Hematopoietic multipotent progenitor cell treated with erythropoietin and hydrocortisone succinate and interleukin-3 and kit ligand, for 15 days (in vitro differentiated cells): ENCODE data around the gene SLC9A5.

Experiments
- DNase-seq: peaks from one replicate; pipeline ENCODE4 v3.0.0-alpha.2; 2015; ENCODE audit warnings: low spot score

The SLC9A5 gene

GRCh38 chr16:67238806-67239470 is 9.8 kb upstream of the SLC9A5 start:
- no peak for DNase-seq

DNA sequence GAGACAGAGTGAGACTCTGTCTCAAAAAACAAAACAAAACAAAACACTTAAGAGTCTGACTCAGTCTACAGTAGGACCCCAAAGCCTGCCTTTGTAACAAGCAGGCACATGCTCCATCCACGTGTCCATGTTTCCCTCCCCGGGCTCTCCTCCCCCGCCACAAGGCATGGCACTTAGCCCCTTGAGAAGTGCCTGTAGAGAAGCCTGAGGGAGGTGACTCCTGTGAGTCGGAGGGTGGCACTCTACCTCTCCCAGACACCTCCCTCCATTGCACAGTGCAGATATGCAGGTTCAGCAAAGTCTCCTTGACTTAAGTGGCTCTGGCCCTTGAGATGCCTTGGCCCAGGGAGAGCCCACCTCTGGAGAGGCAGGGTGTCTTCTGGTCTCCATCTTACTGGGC is 8.3 kb upstream of the SLC9A5 start:
- peak; percentile 40 for DNase-seq

- no peak for DNase-seq
These were observed 7.5 kb upstream of the SLC9A5 start for GRCh38 chr16:67241008-67241900.

- no peak for DNase-seq
These were observed 6.5 kb upstream of the SLC9A5 start for GRCh38 chr16:67242138-67242730.

GRCh38 chr16:67243481-67243880 is 5.3 kb upstream of the SLC9A5 start:
- no peak for DNase-seq

GRCh38 chr16:67244387-67245185 is 4.2 kb upstream of the SLC9A5 start:
- peak; percentile 23 for DNase-seq

- DNase-seq = no peak
These were observed 3.6 kb upstream of the SLC9A5 start for GRCh38 chr16:67245186-67245585.

DNA sequence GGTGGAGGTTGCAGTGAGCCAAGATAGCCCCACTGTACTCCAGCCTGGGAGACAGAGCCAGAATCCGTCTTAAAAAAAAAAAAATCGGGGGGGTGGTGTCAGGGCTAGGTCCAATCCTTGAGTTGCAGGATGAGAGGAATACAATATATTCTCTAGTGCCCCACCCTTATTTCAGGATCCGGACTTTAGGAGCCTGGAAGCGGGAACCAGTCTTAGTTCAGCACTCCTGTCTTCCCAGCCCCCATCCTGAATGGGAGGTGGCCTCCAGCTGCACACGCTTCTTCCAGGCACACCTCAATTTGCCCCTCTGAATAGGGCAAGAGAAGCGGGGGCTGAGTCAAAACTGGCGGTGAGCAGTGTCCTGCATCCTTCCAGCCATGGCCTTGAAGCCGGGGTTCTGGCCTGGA is 3.1 kb upstream of the SLC9A5 start:
- DNase-seq = no peak

- DNase-seq = peak; percentile 27
These were observed 2.6 kb upstream of the SLC9A5 start for GRCh38 chr16:67246081-67246755.

DNA sequence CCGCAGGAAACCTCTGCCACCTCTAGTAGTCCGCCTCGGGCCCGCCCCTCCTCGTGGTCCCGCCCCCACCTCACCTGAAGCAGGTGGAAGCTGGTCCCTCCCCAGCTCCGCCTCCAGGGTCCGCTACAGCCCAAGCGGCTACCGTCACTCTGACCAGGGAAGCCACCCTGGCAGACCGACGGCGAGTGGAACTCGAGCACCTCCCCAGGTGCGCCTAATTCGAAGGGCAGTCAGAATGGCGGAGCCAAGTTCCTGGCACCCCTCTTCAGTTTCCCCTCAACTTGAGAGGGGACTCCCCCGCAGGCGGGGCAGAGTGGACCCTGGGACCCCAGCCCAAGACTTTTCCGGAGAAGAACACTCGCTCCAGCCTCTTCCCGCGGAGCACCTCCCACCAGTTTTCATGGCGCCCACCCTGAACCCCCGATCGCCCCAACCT is 2.0 kb upstream of the SLC9A5 start:
- peak; percentile 34 for DNase-seq

GRCh38 chr16:67247192-67248072 is 1.3 kb upstream of the SLC9A5 start, which contains the start of gene FHOD1:
TSS of gene FHOD1 (minus strand) at chr16:67247481. CDS start at chr16:67247410, 71 bp downstream.
- DNase-seq = peak; percentile 95

DNA sequence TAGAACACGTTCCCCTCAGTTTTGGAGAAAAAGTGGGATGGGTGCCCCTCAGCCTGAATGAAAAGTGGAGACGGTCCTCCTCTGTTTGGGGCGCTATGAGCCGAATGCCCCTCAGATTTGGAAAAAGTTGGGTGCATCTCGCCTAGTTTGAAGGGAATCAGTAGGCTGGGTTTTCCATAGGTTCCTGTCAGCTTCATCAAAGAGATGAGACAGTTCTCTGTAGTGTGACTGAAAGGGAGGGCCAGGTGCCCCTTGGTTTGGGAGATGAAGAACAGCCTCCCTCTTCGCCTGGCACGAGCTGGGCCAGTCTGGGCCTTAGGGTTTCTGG is 742 bp upstream of the SLC9A5 start:
- no peak for DNase-seq

DNA sequence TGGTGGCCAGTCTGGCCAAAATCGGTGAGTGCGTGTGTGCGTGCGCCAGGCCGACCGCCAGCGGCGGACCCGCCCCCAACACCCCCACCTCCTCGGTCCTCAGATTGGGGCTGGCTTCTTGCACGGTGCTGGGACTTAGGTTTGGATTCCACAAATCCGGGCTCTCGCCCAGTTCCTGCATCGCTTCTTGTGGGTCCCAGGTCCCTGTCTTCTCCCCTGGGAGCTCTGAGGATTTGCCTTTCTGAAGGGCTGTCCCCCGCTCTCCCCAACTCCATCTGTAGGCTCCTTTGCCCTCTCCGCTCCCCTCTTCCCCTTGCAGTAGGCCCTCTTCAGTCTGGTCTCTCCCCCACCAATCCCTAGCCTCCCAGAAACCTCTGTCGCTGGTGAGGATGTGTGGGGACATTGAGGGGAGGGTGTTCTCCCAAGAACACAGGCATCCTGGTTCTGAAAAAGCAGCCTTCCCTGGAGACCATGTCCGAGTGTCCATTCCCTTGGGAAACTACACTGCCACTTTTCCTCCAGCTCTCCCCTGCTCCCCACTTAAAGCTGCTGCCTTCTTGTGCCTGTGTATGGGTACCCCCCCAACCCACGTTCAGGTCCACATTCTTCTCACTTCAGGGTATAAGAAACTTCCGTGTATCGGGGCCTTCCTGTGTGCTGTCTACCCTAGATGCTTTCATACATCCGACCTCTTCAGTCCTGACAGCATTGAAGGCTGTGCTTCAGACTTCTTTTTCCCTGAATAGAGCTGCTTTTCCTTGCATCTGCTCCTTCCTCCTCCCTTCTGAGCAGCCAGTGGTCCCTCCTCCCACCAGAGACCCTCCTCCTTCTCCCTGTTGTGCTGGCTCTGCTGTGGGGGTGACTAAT is 632 bp downstream of the SLC9A5 start:
- no peak for DNase-seq

DNA sequence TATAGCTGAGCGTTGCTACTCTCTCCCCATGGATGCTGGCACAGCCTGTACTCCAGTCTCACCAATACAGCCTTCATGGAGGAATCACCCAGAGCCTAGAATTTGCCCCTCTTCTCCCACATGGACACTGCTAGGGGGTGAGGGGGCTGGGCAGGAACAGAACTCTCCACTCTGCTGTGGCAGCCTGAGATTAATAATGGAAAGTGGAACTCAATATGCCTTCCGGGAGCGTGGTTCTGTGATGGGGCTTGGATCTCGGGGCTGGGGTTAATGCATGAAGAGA is 1.2 kb downstream of the SLC9A5 start:
- no peak for DNase-seq

- DNase-seq = no peak
These were observed 4.1 kb downstream of the SLC9A5 start for GRCh38 chr16:67252609-67253497.

- DNase-seq = peak; percentile 53
These were observed 6.2 kb downstream of the SLC9A5 start for GRCh38 chr16:67254801-67255552.

GRCh38 chr16:67255553-67256221 is 6.9 kb downstream of the SLC9A5 start:
- no peak for DNase-seq
